Panc1 (cell line): Measurements from ENCODE around the gene ZFYVE26. TPM values are rescaled to one million over a fixed set of nuclear protein-coding genes. Genes with fewer than 3 reads are reported as not detected.

Experiments used
- ATAC-seq: fragments of 200-7000 bp; cut with Tn5 transposase; 2 replicates; pipeline ENCODE4 v1.9.1; 2020; ENCODE audit warnings: mild to moderate bottlenecking, moderate library complexity
- BruUV-seq: library from RNA; stranded (reverse); fragments of 400-500 nt; replicated peaks from 2 replicates; lab custom pipeline; 2021; lab: Mats Ljungman, UMichigan
- CTCF ChIA-PET: fragments of 300-600 bp; sonication (Branson Sonifier 250); formaldehyde crosslinking; loops from one replicate; lab custom pipeline; 2022; ENCODE audit warnings: antibody characterized with exemption; lab: Charles Lee
- POLR2A ChIA-PET: fragments of 300-600 bp; sonication (Branson Sonifier 250); formaldehyde crosslinking; loops from one replicate; lab custom pipeline; 2022; ENCODE audit warnings: antibody characterized with exemption; lab: Charles Lee
- DNase-seq: peaks from one replicate; pipeline ENCODE4 v3.0.0-alpha.2; 2010; ENCODE audit warnings: low read depth, low spot score
- H3K27ac ChIP-seq: 2 replicates; pipeline ENCODE4 v1.5.1; 2011; ENCODE audit warnings: mild to moderate bottlenecking, low read length, inconsistent platforms
- H3K27me3 ChIP-seq: fragments of 200-500 bp; sonication (Bioruptor generic); 2 replicates; pipeline ENCODE4 v1.6.0; 2014; ENCODE audit warnings: low read length, inconsistent platforms; ENCODE audit not compliant: control insufficient read depth, insufficient read depth
- H3K36me3 ChIP-seq: fragments of 200-500 bp; sonication (Bioruptor generic); 2 replicates; pipeline ENCODE4 v1.5.1; 2014; ENCODE audit warnings: inconsistent platforms, mild to moderate bottlenecking, low read length, moderate library complexity; ENCODE audit not compliant: control insufficient read depth, insufficient read depth
- H3K4me1 ChIP-seq: 2 replicates; pipeline ENCODE4 v1.5.1; 2011; ENCODE audit warnings: inconsistent platforms, mild to moderate bottlenecking, low read length, moderate library complexity; ENCODE audit not compliant: control insufficient read depth, insufficient read depth
- H3K4me3 ChIP-seq, 2 experiments: 2 replicates each; pipeline ENCODE4 v1.5.1; 2011 to 2012; ENCODE audit warnings: low read depth in 2 of 2, low read length in 2 of 2, mild to moderate bottlenecking in 2 of 2, inconsistent platforms in 1 of 2, moderate library complexity in 1 of 2
- H3K9me3 ChIP-seq: fragments of 200-500 bp; sonication (Bioruptor generic); 2 replicates; pipeline ENCODE4 v1.5.1; 2014; ENCODE audit warnings: low read depth, mild to moderate bottlenecking, inconsistent platforms, low read length, moderate library complexity; ENCODE audit not compliant: control insufficient read depth, insufficient read depth
- POLR2AphosphoS5 ChIP-seq: IDR thresholded peaks from 2 replicates; pipeline ENCODE4 v1.6.1; 2012; ENCODE audit warnings: mild to moderate bottlenecking, low read depth, low read length, moderate library complexity
- SIN3A ChIP-seq: IDR thresholded peaks from 2 replicates; pipeline ENCODE4 v1.6.1; 2012; ENCODE audit warnings: low read depth, mild to moderate bottlenecking, low read length, moderate library complexity, borderline replicate concordance; ENCODE audit not compliant: insufficient read depth
- TCF7L2 ChIP-seq: IDR thresholded peaks from 2 replicates; pipeline ENCODE4 v1.6.1; 2011; ENCODE audit warnings: mild to moderate bottlenecking, low read depth, low read length, inconsistent platforms
- in situ Hi-C: cut with HindIII; loops from 2 replicates; pipeline ENCODE4 v1.10.0; 2016; ENCODE audit warnings: low sequenced_read_pairs, low pct_unique_long_range_greater_than_20kb
- intact Hi-C: fragments of 100-400 bp; cut with micrococcal nuclease; formaldehyde crosslinking; loops from one replicate; pipeline ENCODE4 v1.10.0; 2022; ENCODE audit not compliant: unreplicated experiment
- total RNA-seq: library from RNA; stranded (reverse); gene quantifications from one replicate; pipeline ENCODE4 v1.2.1, GENCODE V29; 2021; ENCODE audit not compliant: unreplicated experiment
- TF ChIP-seq, protein P1 (sequence below): fragments of 450-650 bp; IDR thresholded peaks from 2 replicates; pipeline ENCODE4 v1.5.1; 2017; ENCODE audit warnings: mild to moderate bottlenecking
- TF ChIP-seq, protein P2 (sequence below), 2 experiments: IDR thresholded peaks; 2 replicates each; pipeline ENCODE4 v1.6.1; 2011 to 2012; ENCODE audit warnings: low read depth in 2 of 2, control low read depth in 1 of 2, low read length in 1 of 2, mild to moderate bottlenecking in 1 of 2, moderate library complexity in 1 of 2; ENCODE audit not compliant: insufficient read depth in 1 of 2

Gene ZFYVE26
- total RNA-seq, 1 experiment from 2014 or later = 17.3 TPM

DNA sequence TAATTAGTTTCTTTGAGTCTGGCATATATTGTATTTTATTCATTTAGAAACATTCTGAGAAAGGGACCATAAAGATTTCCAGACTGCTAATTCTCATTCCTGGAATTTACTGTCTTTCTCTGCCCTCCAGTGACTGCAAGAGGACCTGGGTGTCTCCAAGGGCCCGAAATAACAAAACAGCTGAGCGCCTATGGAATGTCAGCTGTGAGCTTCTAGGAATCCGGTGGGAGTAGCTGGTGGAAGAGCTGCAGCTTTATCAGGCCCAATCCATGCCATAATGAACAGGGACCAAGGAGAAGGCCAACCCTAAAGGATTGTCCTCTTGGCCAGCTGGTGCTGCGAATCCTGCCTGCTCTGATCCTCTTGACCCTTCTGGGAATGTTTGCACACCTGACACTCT lies 82.8 kb downstream of the ZFYVE26 start:
- Histone ChIP-seq H3K4me3 (no peak overlapping the region), H3K27me3 (no peaks in the 10 kb centered on the region), H3K9me3 (no peaks in the 10 kb centered on the region), H3K4me1 (no peaks in the 10 kb centered on the region), H3K27ac (no peak overlapping the region), H3K36me3 (no peaks in the 10 kb centered on the region)
- in situ Hi-C loops = no loop called here
- DNase-seq (no peak), ATAC-seq (no peak)
- CTCF ChIA-PET = no interaction called here
- intact Hi-C loops = no loop called here
- BruUV-seq = no TSS peak
- TF ChIP-seq POLR2AphosphoS5 (no peak), SIN3A (no peak), TCF7L2 (no peak)
- TF ChIP-seq, protein P1, sequence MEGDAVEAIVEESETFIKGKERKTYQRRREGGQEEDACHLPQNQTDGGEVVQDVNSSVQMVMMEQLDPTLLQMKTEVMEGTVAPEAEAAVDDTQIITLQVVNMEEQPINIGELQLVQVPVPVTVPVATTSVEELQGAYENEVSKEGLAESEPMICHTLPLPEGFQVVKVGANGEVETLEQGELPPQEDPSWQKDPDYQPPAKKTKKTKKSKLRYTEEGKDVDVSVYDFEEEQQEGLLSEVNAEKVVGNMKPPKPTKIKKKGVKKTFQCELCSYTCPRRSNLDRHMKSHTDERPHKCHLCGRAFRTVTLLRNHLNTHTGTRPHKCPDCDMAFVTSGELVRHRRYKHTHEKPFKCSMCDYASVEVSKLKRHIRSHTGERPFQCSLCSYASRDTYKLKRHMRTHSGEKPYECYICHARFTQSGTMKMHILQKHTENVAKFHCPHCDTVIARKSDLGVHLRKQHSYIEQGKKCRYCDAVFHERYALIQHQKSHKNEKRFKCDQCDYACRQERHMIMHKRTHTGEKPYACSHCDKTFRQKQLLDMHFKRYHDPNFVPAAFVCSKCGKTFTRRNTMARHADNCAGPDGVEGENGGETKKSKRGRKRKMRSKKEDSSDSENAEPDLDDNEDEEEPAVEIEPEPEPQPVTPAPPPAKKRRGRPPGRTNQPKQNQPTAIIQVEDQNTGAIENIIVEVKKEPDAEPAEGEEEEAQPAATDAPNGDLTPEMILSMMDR = no peak
- TF ChIP-seq, protein P2, sequence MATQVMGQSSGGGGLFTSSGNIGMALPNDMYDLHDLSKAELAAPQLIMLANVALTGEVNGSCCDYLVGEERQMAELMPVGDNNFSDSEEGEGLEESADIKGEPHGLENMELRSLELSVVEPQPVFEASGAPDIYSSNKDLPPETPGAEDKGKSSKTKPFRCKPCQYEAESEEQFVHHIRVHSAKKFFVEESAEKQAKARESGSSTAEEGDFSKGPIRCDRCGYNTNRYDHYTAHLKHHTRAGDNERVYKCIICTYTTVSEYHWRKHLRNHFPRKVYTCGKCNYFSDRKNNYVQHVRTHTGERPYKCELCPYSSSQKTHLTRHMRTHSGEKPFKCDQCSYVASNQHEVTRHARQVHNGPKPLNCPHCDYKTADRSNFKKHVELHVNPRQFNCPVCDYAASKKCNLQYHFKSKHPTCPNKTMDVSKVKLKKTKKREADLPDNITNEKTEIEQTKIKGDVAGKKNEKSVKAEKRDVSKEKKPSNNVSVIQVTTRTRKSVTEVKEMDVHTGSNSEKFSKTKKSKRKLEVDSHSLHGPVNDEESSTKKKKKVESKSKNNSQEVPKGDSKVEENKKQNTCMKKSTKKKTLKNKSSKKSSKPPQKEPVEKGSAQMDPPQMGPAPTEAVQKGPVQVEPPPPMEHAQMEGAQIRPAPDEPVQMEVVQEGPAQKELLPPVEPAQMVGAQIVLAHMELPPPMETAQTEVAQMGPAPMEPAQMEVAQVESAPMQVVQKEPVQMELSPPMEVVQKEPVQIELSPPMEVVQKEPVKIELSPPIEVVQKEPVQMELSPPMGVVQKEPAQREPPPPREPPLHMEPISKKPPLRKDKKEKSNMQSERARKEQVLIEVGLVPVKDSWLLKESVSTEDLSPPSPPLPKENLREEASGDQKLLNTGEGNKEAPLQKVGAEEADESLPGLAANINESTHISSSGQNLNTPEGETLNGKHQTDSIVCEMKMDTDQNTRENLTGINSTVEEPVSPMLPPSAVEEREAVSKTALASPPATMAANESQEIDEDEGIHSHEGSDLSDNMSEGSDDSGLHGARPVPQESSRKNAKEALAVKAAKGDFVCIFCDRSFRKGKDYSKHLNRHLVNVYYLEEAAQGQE (IDR thresholded peaks at IDR 0.05; ENCODE audit: insufficient read depth in 1 of 2, low read depth in 2 of 2, low read length in 1 of 2) = no peak
- POLR2A ChIA-PET = no interaction called here

DNA sequence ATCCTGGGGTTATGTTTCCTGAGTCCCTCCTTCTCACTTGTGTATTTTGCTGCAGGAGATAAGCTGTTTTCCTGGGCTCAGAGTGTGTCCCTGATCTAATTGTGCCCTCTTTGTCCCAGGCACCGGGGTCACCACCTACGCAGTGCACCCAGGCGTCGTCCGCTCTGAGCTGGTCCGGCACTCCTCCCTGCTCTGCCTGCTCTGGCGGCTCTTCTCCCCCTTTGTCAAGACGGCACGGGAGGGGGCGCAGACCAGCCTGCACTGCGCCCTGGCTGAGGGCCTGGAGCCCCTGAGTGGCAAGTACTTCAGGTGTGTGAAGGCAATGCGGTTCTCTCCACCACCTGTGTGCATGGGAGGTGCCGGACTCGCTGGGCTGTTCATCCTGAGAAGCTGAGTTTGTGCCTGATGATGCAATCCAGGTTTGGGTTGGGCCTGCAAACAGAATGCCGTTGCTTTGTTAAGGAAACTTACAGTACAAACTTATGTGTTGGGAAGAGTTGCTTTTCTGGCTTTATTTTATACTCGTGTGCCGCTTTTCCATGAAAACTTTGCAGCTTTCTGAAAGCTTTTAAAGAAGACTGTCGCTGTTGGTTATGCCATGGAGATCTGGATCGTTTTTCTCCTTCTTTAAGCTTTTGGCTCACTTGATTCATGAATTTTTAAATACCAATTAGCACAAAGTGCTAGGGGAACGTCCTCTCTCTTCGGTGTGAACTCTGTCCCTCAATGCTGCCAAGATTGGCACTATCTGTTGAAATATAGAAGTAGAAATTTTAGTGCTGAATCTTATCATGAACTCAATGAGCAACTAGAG lies 87.1 kb downstream of the ZFYVE26 start:
- Histone ChIP-seq H3K4me1 (no peaks in the 10 kb centered on the region), H3K9me3 (no peaks in the 10 kb centered on the region), H3K27ac (no peak overlapping the region), H3K27me3 (no peaks in the 10 kb centered on the region; the same call in 1 of the 2 replicates), H3K36me3 (no peaks in the 10 kb centered on the region), H3K4me3 (no peak overlapping the region)
- ChIA-PET POLR2A (no interaction called here), CTCF (no interaction called here)
- ATAC-seq (no peak), DNase-seq (no peak)
- intact Hi-C loops = no loop called here
- in situ Hi-C loops = no loop called here
- no TSS peak for BruUV-seq
- TF ChIP-seq SIN3A (no peak), POLR2AphosphoS5 (no peak), TCF7L2 (no peak)
- TF ChIP-seq, protein P2 (IDR thresholded peaks at IDR 0.05; ENCODE audit: insufficient read depth in 1 of 2, low read depth in 2 of 2, low read length in 1 of 2) = no peak
- TF ChIP-seq, protein P1 = no peak
